Measurements from ENCODE around the gene BRAT1.

The BRAT1 gene

GRCh38 chr7:2520131-2520760 is 35.1 kb downstream of the BRAT1 start:
- in situ Hi-C loops (cut with HindIII; ENCODE audit: low pct_ligation_motif_present, low sequenced_read_pairs): no loop called here
- peak; percentile 7 for TF ChIP-seq CTCF (IDR thresholded peaks at IDR 0.05; ENCODE audit: low read depth, low read length, missing control alignments)
- no peak for DNase-seq
- Histone ChIP-seq H3K27ac (no peak overlapping the region), H3K27me3 (replicated peaks) (no peaks in the 10 kb centered on the region), H3K36me3 (replicated peaks) (peaks cover 2% of the 10 kb centered on the region), H3K4me3 (ENCODE audit: low read depth, low read length) (peak overlapping the region; percentile 65)

DNA sequence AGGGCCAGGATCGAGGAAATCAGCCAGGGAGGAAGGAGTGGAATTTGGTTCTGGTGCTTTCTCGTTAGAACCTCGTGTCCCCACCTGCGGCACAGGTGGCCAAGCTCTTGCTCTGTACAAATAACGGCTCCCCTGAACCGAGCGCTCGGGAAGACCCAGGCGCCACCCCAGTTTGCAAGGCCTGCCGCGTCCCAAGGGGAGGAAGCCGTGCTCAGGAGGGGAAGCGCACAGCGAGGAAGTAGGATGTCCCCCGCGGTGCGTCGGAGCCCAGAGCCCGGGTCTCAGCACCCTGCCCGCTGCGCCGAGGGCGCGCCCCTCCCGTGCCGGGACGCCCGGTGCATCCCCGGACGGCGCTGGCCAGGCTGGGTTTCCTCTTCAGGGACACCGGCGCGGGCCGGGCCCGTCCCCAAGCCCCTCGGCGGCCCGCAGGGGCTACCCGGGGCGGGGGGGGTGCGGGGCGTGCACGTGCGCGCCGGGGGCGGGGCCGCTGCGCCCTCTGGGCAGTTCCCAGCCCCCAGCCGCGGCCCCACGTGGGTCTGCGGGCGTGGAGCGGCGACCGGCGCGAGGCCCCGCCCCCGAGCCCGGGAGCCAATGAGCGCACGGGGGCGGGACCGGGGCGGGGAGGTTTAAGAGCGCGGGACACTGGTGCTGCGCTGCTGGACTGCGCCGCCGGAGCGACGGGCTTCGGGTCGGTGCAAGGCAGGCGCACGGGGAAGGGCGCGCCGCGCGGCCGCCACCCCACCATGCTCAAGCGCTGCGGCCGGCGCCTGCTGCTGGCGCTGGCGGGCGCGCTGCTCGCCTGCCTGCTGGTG is 36.0 kb downstream of the BRAT1 start, which contains the start of gene LFNG:
Gene LFNG (plus strand): TSS at position 656 of the 812 bp plus-strand sequence. CDS start 88 bp downstream, at position 744.
- H3K27me3 ChIP-seq (replicated peaks): no peaks in the 10 kb centered on the region
- peak within 1 kb of the TSS; percentile 65 for H3K4me3 ChIP-seq (ENCODE audit: low read depth, low read length)
- DNase-seq: peak; percentile 71
- in situ Hi-C loops (cut with HindIII; ENCODE audit: low pct_ligation_motif_present, low sequenced_read_pairs): no loop called here
- TF ChIP-seq CTCF (IDR thresholded peaks at IDR 0.05; ENCODE audit: low read depth, low read length, missing control alignments): no peak
- H3K36me3 ChIP-seq (replicated peaks): no peaks in the 10 kb centered on the region
- H3K27ac ChIP-seq: no peak within 1 kb of the TSS

DNA sequence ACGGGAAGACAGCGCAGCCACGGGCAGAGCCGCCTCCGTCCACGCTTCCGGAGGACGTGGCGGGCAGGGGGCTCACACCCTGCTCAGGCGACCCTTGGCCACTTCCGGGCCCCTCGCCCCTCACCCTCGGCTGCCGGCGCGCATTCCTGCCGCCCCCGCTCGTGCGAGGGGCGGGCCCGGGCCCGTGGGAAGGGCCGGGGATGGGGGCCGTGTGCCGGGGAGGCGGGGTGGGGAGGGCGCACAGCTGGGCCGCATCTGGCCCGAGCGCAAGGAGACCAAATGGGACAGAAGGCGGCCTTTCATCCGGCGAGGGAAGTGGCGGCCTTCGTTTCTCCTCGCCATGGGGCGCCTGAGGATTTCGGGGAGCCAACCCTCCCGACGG is 36.6 kb downstream of the BRAT1 start:
- no peak for DNase-seq
- Histone ChIP-seq H3K4me3 (ENCODE audit: low read depth, low read length) (peak overlapping the region; percentile 47), H3K36me3 (replicated peaks) (no peaks in the 10 kb centered on the region), H3K27me3 (replicated peaks) (no peaks in the 10 kb centered on the region), H3K27ac (no peak overlapping the region)
- in situ Hi-C loops (cut with HindIII; ENCODE audit: low pct_ligation_motif_present, low sequenced_read_pairs): no loop called here
- no peak for TF ChIP-seq CTCF (IDR thresholded peaks at IDR 0.05; ENCODE audit: low read depth, low read length, missing control alignments)

DNA sequence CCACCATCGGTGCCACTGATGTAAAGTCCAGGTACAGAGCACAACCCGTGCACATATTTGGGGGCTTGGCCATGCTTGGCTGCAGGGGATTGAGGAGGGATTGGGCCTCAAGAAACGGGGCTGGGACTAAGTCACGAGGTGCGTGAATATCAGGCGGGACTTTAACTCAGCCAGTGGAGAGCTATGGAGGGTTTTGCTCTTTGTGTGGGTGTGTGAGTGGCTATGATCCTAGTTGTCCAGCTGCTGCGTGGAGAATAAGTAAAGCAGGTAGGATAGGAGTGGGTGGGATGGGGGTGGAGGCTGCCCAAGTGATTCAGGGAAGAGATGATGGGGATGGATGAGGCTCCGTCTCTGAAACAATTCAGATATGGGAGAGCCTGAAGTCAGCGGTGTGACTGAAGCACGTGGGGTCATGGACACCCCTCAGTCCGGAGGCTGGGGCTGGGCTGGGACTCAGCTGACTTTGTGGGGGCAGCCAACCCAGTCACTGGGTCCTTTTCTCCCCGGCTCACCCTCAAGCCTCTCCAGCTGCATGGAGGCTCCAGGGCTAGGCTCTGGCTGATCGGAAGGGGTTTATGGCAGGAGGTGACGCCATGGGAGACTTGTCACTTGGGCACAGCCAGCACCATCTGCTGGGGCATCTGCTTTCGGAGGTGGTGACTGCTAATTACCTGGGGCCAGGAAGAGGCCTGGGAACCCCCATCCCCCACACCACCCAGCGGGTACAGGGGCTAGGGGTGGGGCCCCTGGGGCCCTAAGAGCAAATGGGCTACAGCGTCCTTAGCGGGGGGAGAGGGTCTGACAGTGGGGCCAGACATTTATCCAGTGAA is 37.4 kb downstream of the BRAT1 start:
- no peak for TF ChIP-seq CTCF (IDR thresholded peaks at IDR 0.05; ENCODE audit: low read depth, low read length, missing control alignments)
- in situ Hi-C loops (cut with HindIII; ENCODE audit: low pct_ligation_motif_present, low sequenced_read_pairs): no loop called here
- Histone ChIP-seq H3K27me3 (replicated peaks) (no peaks in the 10 kb centered on the region), H3K27ac (peak overlapping the region; percentile 51), H3K36me3 (replicated peaks) (no peaks in the 10 kb centered on the region), H3K4me3 (ENCODE audit: low read depth, low read length) (peak overlapping the region; percentile 9)
- DNase-seq: peak; percentile 52

- DNase-seq: peak; percentile 88
- Histone ChIP-seq H3K27ac (peak overlapping the region; percentile 51), H3K36me3 (replicated peaks) (no peaks in the 10 kb centered on the region), H3K4me3 (ENCODE audit: low read depth, low read length) (no peak overlapping the region), H3K27me3 (replicated peaks) (no peaks in the 10 kb centered on the region)
- peak; percentile 53 for TF ChIP-seq CTCF (IDR thresholded peaks at IDR 0.05; ENCODE audit: low read depth, low read length, missing control alignments)
- in situ Hi-C loops (cut with HindIII; ENCODE audit: low pct_ligation_motif_present, low sequenced_read_pairs): no loop called here
These were observed 38.3 kb downstream of the BRAT1 start for GRCh38 chr7:2517026-2517425.

All from brain microvascular endothelial cell (primary cell).